Right lung (tissue), 5 donors: ENCODE measurements around the gene DAB2. TPM values are rescaled to one million over a fixed set of nuclear protein-coding genes. Genes with fewer than 3 reads are reported as not detected.

Experiments
- DNase-seq, 2 donors: peaks; one replicate each; pipeline ENCODE4 v3.0.0-alpha.2; 2013
- polyA plus RNA-seq, 5 donors: library from polyadenylated mRNA; unstranded; fragments of 120-200 nt; gene quantifications; one replicate each; pipeline versions ENCODE4 v1.2.1 to v1.2.3, GENCODE V29; 2013; ENCODE audit warnings: inconsistent platforms in 1 of 5, low replicate concordance in 1 of 5; ENCODE audit not compliant: insufficient read length in 5 of 5, insufficient read depth in 1 of 5

Gene DAB2
- polyA plus RNA-seq, 5 donors = 91.9 to 148 (median 101) TPM

GRCh38 chr5:39390945-39391344, 33.8 kb downstream of the DAB2 start:
- DNase-seq = no peak

- DNase-seq = no peak
These were observed 37.5 kb downstream of the DAB2 start for GRCh38 chr5:39387293-39387692.

- DNase-seq = no peak
These were observed 40.5 kb downstream of the DAB2 start for GRCh38 chr5:39384271-39384670.

GRCh38 chr5:39381376-39381775, 43.4 kb downstream of the DAB2 start:
- no peak for DNase-seq

GRCh38 chr5:39379693-39380092, 45.1 kb downstream of the DAB2 start:
- DNase-seq = peak; percentile 80

- DNase-seq = no peak
These were observed 47.2 kb downstream of the DAB2 start for GRCh38 chr5:39377613-39378012.

GRCh38 chr5:39376293-39376714, 48.5 kb downstream of the DAB2 start:
- DNase-seq = peak in 1 of 2 donors; percentile 36

- DNase-seq = no peak
These were observed 51.0 kb downstream of the DAB2 start for GRCh38 chr5:39373791-39374190.

GRCh38 chr5:39371367-39371635, 53.5 kb downstream of the DAB2 start:
- DNase-seq = no peak

GRCh38 chr5:39370555-39371366, 54.0 kb downstream of the DAB2 start:
- DNase-seq = peak in 1 of 2 donors; percentile 20

- DNase-seq = no peak
These were observed 55.5 kb downstream of the DAB2 start for GRCh38 chr5:39369123-39369815.

GRCh38 chr5:39368116-39368515, 56.7 kb downstream of the DAB2 start:
- DNase-seq = no peak

GRCh38 chr5:39367711-39368110, 57.1 kb downstream of the DAB2 start:
- DNase-seq = no peak

- no peak for DNase-seq
These were observed 60.4 kb downstream of the DAB2 start, which contains the start of gene C9 for GRCh38 chr5:39364367-39364766. Gene C9, minus strand, starts transcription at chr5:39364495. Its CDS starts 31 bp downstream, at chr5:39364464.

GRCh38 chr5:39363217-39363616, 61.6 kb downstream of the DAB2 start:
- no peak for DNase-seq

- no peak for DNase-seq
These were observed 62.1 kb downstream of the DAB2 start for GRCh38 chr5:39362646-39363045.

- no peak for DNase-seq
These were observed 63.5 kb downstream of the DAB2 start for GRCh38 chr5:39361306-39361705.

- DNase-seq = no peak
These were observed 64.2 kb downstream of the DAB2 start for GRCh38 chr5:39360471-39361111.

- no peak for DNase-seq
These were observed 68.5 kb downstream of the DAB2 start for GRCh38 chr5:39356263-39356662.

- DNase-seq = no peak
These were observed 69.5 kb downstream of the DAB2 start for GRCh38 chr5:39355324-39355723.

GRCh38 chr5:39353717-39354399, 70.9 kb downstream of the DAB2 start:
- no peak for DNase-seq

GRCh38 chr5:39352951-39353350, 71.8 kb downstream of the DAB2 start:
- DNase-seq = no peak
